SK-N-MC (cell line): ENCODE measurements around the gene ADSS2.

Experiments used
- EZH2 ChIP-seq: fragments of 200-600 bp; sonication (generic); IDR thresholded peaks from one replicate; pipeline ENCODE4 v1.6.1; 2017; ENCODE audit warnings: antibody characterized with exemption
- FOXP2 ChIP-seq: optimal IDR thresholded peaks from 2 replicates; pipeline ENCODE3; 2011; ENCODE audit warnings: mild to moderate bottlenecking, moderate library complexity; ENCODE audit not compliant: insufficient read depth; ENCODE audit errors: extremely low read length, control extremely low read depth
- POLR2AphosphoS5 ChIP-seq: IDR thresholded peaks from 2 replicates; pipeline ENCODE4 v1.6.1; 2012; ENCODE audit warnings: mild to moderate bottlenecking, low read depth, low read length, borderline replicate concordance

DNA sequence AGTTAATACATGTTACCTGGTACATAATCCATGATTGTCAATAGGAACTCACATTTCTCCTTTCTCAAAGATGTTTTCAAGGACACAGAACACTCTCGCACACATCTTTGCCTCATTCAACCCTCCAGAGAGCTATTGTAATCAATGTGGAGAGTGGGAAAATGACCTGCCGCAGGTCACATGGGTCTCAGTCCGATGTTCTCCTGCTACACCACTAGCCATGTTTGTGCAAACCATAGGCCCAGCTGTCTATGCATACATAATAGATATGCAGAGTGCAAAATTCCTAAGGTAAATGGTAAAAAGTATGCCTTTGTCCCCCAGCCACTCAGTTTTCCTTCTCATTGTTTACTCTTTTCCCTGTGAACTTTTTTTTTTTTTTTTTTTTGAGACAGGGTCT is 89.2 kb downstream of the ADSS2 start:
- no peak for TF ChIP-seq POLR2AphosphoS5
- no peak for TF ChIP-seq EZH2
- no peak for TF ChIP-seq FOXP2
